GM20000 (cell line): ENCODE data around the gene LRRC61.

ENCODE experiments used
- DNase-seq: peaks from one replicate; pipeline ENCODE4 v3.0.0; 2012; ENCODE audit warnings: low spot score
- CTCF ChIP-seq: IDR thresholded peaks from 2 replicates; pipeline ENCODE4 v1.5.1; 2012; ENCODE audit warnings: mild to moderate bottlenecking, control low read depth; ENCODE audit errors: extremely low read depth, missing control alignments

LRRC61 gene

GRCh38 chr7:150359622-150360362 is 36.6 kb downstream of the LRRC61 start:
- no peak for DNase-seq
- TF ChIP-seq CTCF, result no peak

DNA sequence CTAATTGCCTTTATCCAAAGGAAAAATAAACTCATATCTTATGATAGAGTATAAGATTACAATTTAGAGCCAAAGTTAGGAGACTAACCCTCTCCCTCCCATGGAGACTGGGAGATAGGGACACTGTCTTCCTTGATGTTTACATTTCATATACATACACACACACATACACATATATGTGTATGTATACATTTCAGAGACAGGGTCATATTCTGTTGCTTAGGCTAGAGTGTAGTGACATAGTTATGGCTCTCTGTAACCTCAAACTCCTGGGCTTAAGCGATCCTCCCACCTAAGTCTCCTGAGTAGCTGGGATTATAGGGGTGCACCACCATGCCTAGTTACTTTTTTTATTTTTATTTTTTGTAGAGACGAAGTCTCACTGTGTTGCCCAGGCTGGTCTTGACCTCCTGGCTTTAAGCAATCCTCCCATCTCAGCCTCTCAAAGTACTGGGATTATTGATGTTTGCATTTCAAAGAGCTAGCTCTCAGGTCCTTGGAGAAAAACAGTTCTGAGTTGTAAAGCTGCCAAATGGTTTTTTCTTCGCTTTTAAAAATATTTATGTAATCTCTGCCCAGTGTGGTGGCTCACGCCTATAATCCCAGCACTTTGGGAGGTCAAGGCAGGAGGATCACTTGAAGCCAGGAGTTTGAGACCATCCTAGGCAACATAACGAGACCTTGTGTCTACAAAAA is 37.4 kb downstream of the LRRC61 start:
- DNase-seq, result no peak
- no peak for TF ChIP-seq CTCF

- no peak for TF ChIP-seq CTCF
- no peak for DNase-seq
Measured at GRCh38 chr7:150361402-150361801, 38.2 kb downstream of the LRRC61 start.

- no peak for TF ChIP-seq CTCF
- no peak for DNase-seq
Measured at GRCh38 chr7:150361807-150362621, 38.9 kb downstream of the LRRC61 start.

DNA sequence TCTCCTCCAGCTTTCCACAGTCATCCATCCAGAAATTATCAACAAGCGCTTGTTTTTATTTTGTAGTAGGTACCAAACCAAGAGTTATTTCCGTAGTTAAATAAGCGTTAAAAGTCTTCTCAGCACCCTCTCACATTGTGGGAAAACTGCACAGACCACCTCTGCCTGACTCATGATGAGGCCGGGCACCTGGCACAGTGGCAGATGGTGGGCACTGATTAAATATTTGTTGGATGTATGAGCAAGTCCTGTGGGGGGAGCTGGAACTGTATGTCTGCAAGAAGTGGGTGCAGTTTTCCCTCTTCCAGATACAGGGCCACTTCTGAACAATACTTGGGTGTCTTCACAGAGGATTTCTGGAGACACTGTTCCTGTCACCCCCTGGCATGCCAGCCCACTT is 40.2 kb downstream of the LRRC61 start:
- no peak for TF ChIP-seq CTCF
- DNase-seq, result no peak

DNA sequence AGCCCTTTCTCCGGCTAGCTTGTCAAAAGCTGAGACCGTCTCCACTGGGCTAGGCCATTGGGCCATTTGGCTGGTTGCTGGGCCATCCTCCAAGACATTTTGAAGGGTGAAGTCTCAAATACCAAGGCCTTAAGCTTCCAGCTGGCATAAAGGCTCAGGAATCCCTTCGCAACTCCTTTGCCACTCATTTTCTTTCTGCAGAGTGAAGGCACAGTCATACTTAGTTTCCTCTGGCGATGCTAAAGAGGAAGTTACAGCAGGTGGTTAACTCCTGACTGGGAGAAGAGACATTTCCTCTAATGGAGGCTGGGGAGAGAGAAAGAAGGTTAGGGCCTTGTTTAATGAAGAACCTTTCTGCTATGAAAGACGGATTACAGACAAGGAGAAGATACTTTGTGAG is 40.7 kb downstream of the LRRC61 start:
- DNase-seq, result peak; percentile 62
- no peak for TF ChIP-seq CTCF

DNA sequence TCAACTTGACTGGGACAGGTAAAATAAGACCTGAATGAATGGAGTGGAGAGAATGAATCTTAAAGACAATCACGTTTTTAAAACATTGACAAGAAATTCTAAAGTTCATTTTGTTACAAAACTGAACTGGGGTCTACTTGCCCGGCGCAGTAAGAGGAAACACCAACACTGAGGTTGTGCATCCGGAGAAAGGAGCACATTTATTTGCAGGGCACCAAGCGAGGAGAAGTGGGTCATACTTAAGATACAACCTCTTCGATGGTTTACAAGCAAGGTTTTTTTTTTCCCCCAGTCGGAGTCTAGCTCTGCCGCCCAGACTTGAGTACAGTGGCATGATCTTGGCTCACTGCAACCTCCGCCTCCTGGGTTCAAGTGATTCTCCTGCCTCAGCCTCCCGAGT is 42.0 kb downstream of the LRRC61 start:
- no peak for DNase-seq
- no peak for TF ChIP-seq CTCF
